ENCODE results near the gene SNTG2. TPM values are rescaled to one million over a fixed set of nuclear protein-coding genes. Genes with fewer than 3 reads are reported as not detected.

Gene SNTG2
- total and polyA plus RNA-seq, 10 donors, result 1.9 to 59.4 (median 18.3) TPM

- H3K36me3 ChIP-seq, result no peaks in the 10 kb centered on the region
- intact Hi-C loops (cut with DNase I; ENCODE audit: low total_unique reads), result no loop called here
- DNase-seq, result no peak
These were observed 205.4 kb downstream of the SNTG2 start for GRCh38 chr2:1156059-1156458.

GRCh38 chr2:1156531-1156930 lies 205.9 kb downstream of the SNTG2 start:
- no peaks in the 10 kb centered on the region for H3K36me3 ChIP-seq
- 69 to 81% (median 72%) methylated on average over 13 to 14 of the region's 14 CpGs for WGBS, 5 donors
- no peaks in the 10 kb centered on the region for H3K9me3 ChIP-seq
- H3K4me1 ChIP-seq, result peaks cover 0 to 9% (median 6%) of the 10 kb centered on the region in 6 donors
- no peak overlapping the region for H3K4me3 ChIP-seq
- TF ChIP-seq POLR2A (IDR thresholded peaks at IDR 0.05) (no peak), CTCF (IDR thresholded peaks at IDR 0.05 in 8 of 11, conservative IDR thresholded peaks at IDR 0.05 in 3 of 11) (no peak), POLR2AphosphoS5 (IDR thresholded peaks at IDR 0.05) (no peak)
- H3K27ac ChIP-seq, result no peak overlapping the region
- intact Hi-C loops (cut with DNase I; ENCODE audit: low total_unique reads), result no loop called here
- no peaks in the 10 kb centered on the region for H3K27me3 ChIP-seq (replicated peaks in 1 of 7)
- DNase-seq, result no peak

More at GRCh38 chr2:1156059-1156458, 205.4 kb downstream of the SNTG2 start:
- H3K4me3 ChIP-seq, result no peak overlapping the region
- TF ChIP-seq CTCF (IDR thresholded peaks at IDR 0.05 in 8 of 11, conservative IDR thresholded peaks at IDR 0.05 in 3 of 11), result no peak
- no peak for TF ChIP-seq POLR2A (IDR thresholded peaks at IDR 0.05)
- no peak for TF ChIP-seq POLR2AphosphoS5 (IDR thresholded peaks at IDR 0.05)
- 72 to 79% (median 76%) methylated on average over 7 of the region's 7 CpGs for WGBS, 5 donors
- H3K27ac ChIP-seq, result no peak overlapping the region
- H3K9me3 ChIP-seq, result no peaks in the 10 kb centered on the region
- peaks cover 0 to 9% (median 6%) of the 10 kb centered on the region in 6 donors for H3K4me1 ChIP-seq
- no peaks in the 10 kb centered on the region for H3K27me3 ChIP-seq (replicated peaks in 1 of 7)

DNA sequence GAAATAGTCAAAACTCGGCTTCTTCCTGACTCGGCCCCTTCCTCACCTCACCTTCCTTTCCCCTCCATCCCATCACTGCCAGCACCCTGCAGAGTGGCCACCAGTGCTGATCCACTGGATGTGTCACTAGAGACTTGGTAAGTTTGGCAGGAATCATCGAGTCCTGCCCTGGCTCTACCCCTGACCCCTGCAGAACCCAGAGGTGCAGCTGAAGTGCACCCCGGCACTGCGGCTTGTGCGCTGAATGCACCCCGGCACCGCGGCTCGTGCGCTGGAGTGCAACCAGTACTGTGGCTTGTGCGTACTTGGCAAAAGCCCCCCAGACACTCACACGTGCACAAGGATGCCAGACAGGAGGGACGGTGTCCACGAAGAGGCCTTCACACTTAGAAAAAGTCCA lies 206.5 kb downstream of the SNTG2 start:
- DNase-seq, result no peak
- Histone ChIP-seq H3K27ac (no peak overlapping the region), H3K4me3 (no peak overlapping the region), H3K27me3 (replicated peaks in 1 of 7) (no peaks in the 10 kb centered on the region), H3K36me3 (no peaks in the 10 kb centered on the region), H3K4me1 (peaks cover 0 to 9% (median 6%) of the 10 kb centered on the region in 6 donors), H3K9me3 (no peaks in the 10 kb centered on the region)
- TF ChIP-seq POLR2A (IDR thresholded peaks at IDR 0.05) (no peak), CTCF (IDR thresholded peaks at IDR 0.05 in 8 of 11, conservative IDR thresholded peaks at IDR 0.05 in 3 of 11) (no peak)
- 85 to 93% (median 90%) methylated on average over 13 to 15 of the region's 15 CpGs for WGBS, 5 donors
- intact Hi-C loops (cut with DNase I; ENCODE audit: low total_unique reads), result no loop called here

DNA sequence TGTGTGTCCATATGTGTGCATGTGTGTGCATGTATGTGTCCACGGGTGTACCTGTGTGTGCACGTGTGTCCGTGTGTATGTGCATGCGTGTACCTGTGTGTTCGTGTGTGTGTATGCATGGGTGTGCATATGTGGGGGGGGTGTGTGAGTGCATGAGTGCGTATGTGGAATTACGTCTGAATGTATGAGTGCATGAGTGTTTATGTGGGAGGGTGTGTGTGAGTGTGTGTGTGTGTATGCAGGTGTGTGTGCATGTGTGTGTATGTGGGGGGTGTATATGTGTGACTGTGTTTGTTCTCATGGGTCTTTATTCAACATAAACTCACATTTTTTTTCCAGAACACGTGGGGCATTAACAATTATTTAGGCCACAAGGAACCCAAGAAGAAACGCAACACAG lies 208.4 kb downstream of the SNTG2 start:
- no peak overlapping the region for H3K27ac ChIP-seq
- peaks cover 0 to 20% (median 8%) of the 10 kb centered on the region in 6 donors for H3K4me1 ChIP-seq
- WGBS, 5 donors, result 79 to 85% (median 81%) methylated on average over 9 of the region's 9 CpGs
- H3K9me3 ChIP-seq, result peaks cover 0 to 19% (median 9%) of the 10 kb centered on the region in 8 donors
- H3K4me3 ChIP-seq, result no peak overlapping the region
- DNase-seq, result no peak
- H3K27me3 ChIP-seq (replicated peaks in 1 of 7), result no peaks in the 10 kb centered on the region
- TF ChIP-seq POLR2AphosphoS5 (IDR thresholded peaks at IDR 0.05) (no peak), POLR2A (IDR thresholded peaks at IDR 0.05) (no peak)
- intact Hi-C loops (cut with DNase I; ENCODE audit: low total_unique reads), result no loop called here
- no peaks in the 10 kb centered on the region for H3K36me3 ChIP-seq

DNA sequence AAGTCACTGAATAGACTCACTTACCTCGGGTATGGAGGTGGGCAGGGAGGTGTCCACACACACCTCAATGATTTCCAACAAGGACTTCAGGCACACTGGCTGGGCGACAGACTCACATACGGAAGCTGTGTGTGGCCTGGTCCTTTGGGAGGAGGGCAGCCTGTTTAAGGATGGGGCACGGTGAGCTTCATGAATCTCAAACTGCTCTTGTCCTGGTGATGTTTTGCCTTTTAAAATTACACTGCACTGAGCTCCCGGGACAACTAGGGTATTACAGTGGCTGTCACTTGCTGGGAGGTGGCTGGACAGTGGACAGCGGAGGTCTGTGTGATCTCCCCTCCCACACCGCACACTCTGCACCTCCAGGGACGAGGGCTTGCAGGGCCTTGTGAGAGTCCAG lies 211.6 kb downstream of the SNTG2 start:
- TF ChIP-seq POLR2A (IDR thresholded peaks at IDR 0.05) (no peak), POLR2AphosphoS5 (IDR thresholded peaks at IDR 0.05) (no peak), CTCF (IDR thresholded peaks at IDR 0.05 in 8 of 11, conservative IDR thresholded peaks at IDR 0.05 in 3 of 11) (no peak)
- Histone ChIP-seq H3K9me3 (peaks cover 0 to 30% (median 13%) of the 10 kb centered on the region in 8 donors), H3K4me3 (no peak overlapping the region), H3K4me1 (peaks cover 0 to 20% (median 8%) of the 10 kb centered on the region in 6 donors), H3K27me3 (replicated peaks in 1 of 7) (no peaks in the 10 kb centered on the region), H3K27ac (peak overlapping the region in 7 of 8 donors; percentile 4 to 81 (median 61)), H3K36me3 (no peaks in the 10 kb centered on the region)
- no peak for DNase-seq
- WGBS, 5 donors, result 85 to 95% (median 92%) methylated on average over 8 of the region's 8 CpGs
- intact Hi-C loops (cut with DNase I; ENCODE audit: low total_unique reads), result no loop called here

Measured in spleen (tissue), 11 donors.